NB4 (cell line): Measurements from ENCODE around the gene KLHL33.

Source experiments
- DNase-seq: peaks from one replicate; pipeline ENCODE4 v3.0.0; 2010; ENCODE audit warnings: low read depth
- H3K4me3 ChIP-seq: one replicate; pipeline ENCODE4 v1.5.1; 2011; ENCODE audit warnings: mild to moderate bottlenecking, low read depth, low read length, moderate library complexity
- MYC ChIP-seq: IDR thresholded peaks from 2 replicates; pipeline ENCODE4 v1.6.1; 2011; ENCODE audit warnings: low read depth, low read length
- POLR2A ChIP-seq: IDR thresholded peaks from 2 replicates; pipeline ENCODE4 v1.6.1; 2011; ENCODE audit warnings: mild to moderate bottlenecking; ENCODE audit not compliant: insufficient read length; ENCODE audit errors: extremely low read depth
- TF ChIP-seq, protein P1 (sequence below): IDR thresholded peaks from one replicate; pipeline ENCODE4 v1.5.1; 2012; ENCODE audit warnings: low read depth, low read length
- TF ChIP-seq, protein P2 (sequence below): IDR thresholded peaks from 2 replicates; pipeline ENCODE4 v1.6.1; 2011; ENCODE audit warnings: low read depth, low read length

KLHL33 gene

DNA sequence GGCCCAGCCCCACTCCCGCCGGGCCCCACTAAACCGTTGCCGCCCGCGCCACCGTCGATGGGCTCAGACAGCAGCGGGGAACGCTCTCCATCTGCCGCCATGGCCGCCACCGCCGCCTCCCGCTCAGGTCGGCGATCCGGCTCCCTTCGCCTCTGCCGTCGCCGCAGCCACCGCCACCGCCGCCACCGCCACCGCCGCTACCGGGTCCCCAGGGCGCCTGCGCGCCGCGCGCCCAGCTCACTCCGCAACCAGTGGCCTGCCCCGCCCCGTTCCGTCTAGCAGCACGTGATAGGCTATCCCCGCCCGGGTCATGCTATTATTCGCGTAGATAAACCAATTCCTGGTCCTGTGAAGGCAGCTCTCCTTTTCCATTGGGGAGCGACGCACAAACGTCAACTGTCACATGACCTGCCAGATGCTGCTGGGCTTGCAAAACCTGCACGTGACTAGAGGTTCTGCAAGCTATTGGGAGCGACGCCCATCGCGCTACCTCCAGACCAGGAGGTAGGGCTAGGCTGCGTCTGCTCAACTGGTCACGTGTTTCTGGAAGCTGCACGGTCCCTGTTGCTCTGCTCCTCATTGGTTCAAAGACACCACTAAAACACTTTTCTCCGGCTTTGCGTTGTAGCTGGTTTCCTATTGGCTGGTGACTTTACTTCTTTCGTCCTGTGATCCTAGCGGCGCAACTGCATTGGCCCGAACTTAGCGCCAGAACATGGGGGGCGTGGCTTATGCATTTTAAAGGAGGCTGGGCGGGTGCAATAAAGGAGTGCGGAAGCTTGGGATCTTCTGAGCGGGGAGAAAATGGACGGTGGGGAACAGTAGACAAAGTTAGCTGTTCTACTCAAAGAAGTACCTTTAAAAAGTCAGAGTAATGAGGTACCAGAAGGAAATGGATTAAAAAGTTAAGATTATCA is 25.5 kb upstream of the KLHL33 start, which contains the start of gene PIP4P1:
PIP4P1 (minus strand) TSS at position 210 of the 917 bp plus-strand sequence; CDS start at position 101, 109 bp downstream.
- peak; percentile 100 for DNase-seq
- TF ChIP-seq MYC (peak; percentile 88), POLR2A (peak; percentile 68)
- TF ChIP-seq, protein P1, sequence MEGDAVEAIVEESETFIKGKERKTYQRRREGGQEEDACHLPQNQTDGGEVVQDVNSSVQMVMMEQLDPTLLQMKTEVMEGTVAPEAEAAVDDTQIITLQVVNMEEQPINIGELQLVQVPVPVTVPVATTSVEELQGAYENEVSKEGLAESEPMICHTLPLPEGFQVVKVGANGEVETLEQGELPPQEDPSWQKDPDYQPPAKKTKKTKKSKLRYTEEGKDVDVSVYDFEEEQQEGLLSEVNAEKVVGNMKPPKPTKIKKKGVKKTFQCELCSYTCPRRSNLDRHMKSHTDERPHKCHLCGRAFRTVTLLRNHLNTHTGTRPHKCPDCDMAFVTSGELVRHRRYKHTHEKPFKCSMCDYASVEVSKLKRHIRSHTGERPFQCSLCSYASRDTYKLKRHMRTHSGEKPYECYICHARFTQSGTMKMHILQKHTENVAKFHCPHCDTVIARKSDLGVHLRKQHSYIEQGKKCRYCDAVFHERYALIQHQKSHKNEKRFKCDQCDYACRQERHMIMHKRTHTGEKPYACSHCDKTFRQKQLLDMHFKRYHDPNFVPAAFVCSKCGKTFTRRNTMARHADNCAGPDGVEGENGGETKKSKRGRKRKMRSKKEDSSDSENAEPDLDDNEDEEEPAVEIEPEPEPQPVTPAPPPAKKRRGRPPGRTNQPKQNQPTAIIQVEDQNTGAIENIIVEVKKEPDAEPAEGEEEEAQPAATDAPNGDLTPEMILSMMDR, result no peak
- TF ChIP-seq, protein P2, sequence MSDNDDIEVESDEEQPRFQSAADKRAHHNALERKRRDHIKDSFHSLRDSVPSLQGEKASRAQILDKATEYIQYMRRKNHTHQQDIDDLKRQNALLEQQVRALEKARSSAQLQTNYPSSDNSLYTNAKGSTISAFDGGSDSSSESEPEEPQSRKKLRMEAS, result peak; percentile 100
- H3K4me3 ChIP-seq, result peak within 1 kb of the TSS; percentile 92

DNA sequence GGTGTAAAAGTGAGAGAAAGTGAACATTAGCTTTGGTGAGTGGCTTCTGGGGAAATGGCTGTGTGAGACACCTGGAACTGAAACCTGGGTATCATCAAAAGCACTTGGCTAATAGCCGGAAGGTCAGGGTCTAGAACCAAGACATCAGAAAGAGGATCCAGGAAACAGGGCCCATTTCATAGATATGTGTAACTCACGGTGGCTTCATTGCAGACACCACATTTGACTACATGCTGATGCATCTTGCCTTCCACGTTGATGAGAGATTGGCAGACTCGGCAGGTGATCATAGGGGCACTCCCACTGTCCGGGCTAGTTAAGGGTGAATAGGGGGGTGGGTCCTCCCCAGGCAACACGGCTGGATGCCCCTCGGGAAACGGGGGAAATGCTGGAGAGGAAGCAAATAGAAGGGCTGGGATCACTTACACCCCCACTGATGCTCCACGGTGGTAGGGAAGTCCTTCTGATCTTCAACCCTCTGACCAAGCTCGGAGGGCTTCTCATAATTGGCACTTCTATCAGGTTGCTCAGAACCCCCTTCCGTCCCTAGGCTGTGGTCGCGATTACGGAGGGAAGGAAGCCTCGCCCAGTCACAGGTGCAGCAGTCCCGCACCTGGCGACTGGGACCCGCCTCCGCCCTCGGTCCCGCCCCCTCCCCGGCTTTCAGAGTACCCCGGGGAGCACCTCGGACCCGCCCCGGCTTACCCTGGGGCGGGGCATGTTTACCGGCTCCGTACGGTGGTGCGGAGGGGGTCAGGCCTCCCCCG is 24.7 kb upstream of the KLHL33 start:
- H3K4me3 ChIP-seq, result peak overlapping the region; percentile 92
- TF ChIP-seq POLR2A (no peak), MYC (no peak)
- TF ChIP-seq, protein P2, result no peak
- TF ChIP-seq, protein P1, result no peak
- no peak for DNase-seq

DNA sequence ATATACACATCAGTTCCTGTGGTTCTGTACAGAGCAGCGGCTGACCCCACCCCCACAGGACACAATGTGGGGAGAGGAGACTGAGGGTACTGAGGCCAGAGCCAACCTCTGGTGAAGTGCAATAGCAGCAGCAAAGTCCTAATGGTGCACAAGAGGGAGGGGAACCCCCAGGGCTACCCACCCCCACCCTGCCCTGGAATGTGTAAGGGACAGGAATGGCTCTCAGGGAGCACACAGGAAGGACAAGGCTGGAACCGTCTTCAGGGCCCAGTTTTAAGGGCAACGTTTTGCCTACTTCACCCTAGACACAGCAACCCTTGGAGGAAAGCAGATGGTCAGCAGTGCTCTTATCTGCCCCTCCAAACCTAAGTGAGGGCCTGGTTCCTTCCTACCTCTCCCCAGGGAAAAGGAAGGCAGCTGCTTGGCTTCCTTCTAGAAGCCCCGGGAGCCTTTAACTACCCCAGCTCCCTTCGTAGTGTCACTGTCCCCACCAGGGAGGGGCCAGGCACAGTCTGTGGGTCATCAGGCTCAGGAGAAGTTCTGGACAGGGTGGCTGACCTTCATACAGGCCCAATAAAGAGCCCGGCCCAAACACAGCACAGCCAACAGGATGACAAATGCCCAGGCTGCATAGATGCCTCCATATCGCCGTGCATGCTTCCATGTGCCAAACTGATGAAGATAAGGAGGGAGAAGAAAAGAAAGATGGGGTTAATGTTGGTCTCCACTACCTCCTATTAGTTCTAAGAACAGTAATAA is 22.2 kb upstream of the KLHL33 start:
- H3K4me3 ChIP-seq, result no peak overlapping the region
- TF ChIP-seq, protein P1, result no peak
- TF ChIP-seq, protein P2, result no peak
- TF ChIP-seq POLR2A (no peak), MYC (no peak)
- peak; percentile 57 for DNase-seq

DNA sequence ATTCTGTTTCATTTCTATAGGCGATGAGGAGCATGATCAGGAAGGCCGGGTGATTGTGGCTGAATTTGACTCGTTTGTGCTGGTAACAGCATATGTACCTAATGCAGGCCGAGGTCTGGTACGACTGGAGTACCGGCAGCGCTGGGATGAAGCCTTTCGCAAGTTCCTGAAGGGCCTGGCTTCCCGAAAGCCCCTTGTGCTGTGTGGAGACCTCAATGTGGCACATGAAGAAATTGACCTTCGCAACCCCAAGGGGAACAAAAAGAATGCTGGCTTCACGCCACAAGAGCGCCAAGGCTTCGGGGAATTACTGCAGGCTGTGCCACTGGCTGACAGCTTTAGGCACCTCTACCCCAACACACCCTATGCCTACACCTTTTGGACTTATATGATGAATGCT is 21.0 kb upstream of the KLHL33 start:
- TF ChIP-seq POLR2A, result no peak
- TF ChIP-seq MYC, result 0 out of 2 replicates have a peak, but pooled peaks have one; percentile 45
- TF ChIP-seq, protein P1, result no peak
- DNase-seq, result peak; percentile 83
- peak overlapping the region; percentile 87 for H3K4me3 ChIP-seq

DNA sequence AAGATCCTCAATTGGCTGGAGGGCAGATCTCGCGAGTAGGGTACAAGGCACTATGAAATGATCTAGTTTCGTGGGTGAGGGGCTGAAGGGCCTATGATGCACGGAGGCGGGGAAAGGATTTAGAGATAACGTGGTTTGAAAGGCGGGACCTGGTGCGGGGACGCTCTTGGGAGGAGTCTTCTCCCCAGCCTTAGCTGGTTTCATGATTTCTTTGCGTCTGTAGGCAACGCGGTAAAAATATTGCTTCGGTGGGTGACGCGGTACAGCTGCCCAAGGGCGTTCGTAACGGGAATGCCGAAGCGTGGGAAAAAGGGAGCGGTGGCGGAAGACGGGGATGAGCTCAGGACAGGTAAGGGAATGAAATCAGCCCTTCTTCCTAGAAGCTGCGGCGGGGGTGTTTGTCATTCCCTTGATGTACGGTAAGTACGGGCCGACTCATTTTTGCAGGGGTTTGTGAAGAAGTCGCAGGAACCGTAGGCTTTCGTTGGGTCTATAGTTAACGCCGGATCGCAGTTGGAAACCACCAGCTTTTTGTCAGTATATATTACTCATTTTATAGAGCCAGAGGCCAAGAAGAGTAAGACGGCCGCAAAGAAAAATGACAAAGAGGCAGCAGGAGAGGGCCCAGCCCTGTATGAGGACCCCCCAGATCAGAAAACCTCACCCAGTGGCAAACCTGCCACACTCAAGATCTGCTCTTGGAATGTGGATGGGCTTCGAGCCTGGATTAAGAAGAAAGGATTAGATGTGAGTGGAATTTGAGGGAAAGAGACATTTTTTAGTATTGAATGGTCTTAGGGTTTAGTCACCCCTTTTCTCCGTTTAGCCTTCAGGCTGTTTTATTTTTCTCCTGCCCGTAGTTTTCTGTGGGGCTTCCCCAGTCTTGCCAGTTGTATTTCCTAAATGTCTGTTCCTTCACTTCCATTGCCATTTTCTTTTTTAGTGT is 19.7 kb upstream of the KLHL33 start:
- H3K4me3 ChIP-seq, result peak overlapping the region; percentile 87
- DNase-seq, result peak; percentile 90
- TF ChIP-seq POLR2A, result peak; percentile 5
- TF ChIP-seq, protein P1, result no peak
- TF ChIP-seq, protein P2, result no peak
